GM19463 (cell line): ENCODE data around the gene TSFM.
A peak's percentile ranks its signal among the peaks of the same experiment; 100 is the strongest.

ENCODE experiments used
- ATAC-seq: cut with Tn5 transposase; IDR thresholded peaks from one replicate; pipeline ENCODE4 v1.9.1; 2021; ENCODE audit warnings: mild to moderate bottlenecking, moderate library complexity; ENCODE audit not compliant: unreplicated experiment

Gene TSFM

DNA sequence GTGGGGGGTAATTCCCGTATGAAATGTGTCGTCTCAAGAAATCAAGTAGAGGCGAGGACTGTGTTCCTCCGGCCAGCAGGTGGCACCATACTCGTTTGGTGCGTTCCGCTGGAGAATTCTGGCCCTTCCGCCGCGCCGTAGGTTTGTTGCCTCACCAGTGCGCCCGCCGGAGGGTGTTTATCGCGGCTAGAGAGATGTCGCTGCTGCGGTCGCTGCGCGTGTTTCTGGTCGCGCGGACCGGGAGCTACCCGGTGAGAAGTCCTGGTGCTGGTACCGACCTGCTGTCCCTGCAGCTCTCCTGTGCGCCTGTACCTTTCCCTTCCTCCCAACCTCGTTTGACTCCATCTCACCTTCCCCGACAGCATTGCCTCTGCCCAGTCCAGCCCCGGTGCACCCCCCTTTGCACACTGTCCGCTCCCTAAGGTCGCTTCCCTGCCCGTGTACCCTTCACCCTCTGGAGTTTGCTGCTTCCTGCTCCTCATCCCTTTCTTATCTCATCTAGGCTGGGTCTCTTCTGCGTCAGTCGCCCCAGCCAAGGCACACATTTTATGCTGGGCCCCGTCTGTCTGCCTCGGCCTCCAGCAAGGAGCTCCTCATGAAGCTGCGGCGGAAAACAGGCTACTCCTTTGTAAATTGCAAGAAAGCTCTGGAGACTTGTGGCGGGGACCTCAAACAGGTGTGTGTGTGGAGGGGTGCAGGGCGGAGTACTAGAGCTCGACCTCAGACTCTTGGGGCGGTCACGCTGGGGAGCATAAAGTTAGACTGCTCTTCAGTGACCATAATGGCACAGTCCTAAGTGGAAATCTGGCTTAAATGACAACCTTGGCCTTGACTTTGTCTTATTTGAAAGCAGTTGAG, at the start of gene TSFM:
Gene TSFM, plus strand, starts transcription at position 180 of the 858 bp plus-strand sequence. Its CDS starts 15 bp downstream, at position 195.
- peak; percentile 85 for ATAC-seq

DNA sequence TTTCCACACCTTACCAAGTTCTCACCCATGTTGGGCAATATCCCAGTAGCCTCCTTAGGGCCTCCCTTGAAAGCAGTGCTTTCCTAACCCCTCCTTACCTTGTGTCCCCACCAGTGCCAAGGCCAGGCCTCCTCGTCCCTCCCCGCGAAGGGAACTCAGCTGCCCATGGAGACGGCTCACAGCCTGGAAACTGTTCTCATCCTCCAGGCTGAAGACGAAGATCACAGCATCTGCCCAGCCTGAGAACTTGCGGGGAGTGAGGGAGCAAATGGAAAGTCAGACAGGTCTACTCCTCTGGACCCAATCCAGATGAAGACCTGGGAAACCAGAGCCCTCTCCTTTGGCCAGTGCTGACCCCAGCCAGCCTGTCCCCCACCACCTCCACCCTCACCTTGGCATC, 48.7 kb upstream of the TSFM start:
- no peak for ATAC-seq

DNA sequence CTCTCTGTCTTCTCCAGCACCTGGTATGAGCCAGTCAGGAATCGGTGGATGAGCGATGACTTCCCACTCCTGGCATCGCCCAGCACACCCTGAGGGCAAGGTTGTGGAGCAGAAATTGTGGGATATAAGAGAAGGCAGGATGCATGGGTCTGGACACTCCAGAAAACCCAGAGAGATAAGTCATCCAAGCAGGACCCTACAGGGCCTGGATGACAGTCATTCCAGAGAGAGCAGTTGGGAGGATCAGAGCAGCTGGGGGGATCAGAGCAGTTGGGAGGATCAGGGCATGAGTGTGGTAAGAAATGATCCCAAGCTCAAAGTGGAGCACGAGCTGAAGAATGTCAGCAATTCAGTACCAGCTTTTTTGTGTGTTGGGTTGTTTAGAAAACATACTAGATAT, 48.0 kb upstream of the TSFM start:
- no peak for ATAC-seq

DNA sequence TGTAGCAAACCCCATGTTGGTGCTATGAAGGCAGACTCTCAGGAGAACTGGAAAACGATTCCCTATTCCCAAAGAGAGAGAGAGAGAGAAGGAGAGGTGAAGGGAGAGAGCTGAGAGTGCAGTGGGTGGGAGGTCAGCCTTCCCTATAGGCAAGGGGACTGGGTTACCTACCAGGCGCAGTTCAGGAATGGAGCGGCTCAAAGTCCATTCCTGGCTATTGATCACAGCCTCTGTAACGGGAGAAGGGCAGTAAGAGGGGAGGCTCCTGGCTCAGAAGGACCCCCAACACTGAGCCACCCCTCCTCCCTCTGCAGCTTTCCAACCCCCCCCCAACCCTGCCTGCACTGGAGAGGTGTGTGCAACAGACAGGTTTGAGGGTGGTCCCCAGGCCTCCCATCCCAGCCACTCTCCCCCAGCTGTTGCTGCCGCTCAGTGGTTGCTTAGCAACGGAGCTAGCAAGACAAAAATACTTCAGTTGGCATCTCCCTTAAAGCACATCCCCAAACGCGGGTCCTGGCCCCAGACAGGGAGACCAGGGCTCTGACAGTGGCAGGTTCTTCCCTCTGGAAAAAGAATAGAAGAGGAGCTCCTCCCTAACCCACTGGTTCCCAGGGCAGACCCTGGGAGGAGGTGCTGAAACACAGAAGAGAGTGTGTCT, 47.3 kb upstream of the TSFM start:
- no peak for ATAC-seq

DNA sequence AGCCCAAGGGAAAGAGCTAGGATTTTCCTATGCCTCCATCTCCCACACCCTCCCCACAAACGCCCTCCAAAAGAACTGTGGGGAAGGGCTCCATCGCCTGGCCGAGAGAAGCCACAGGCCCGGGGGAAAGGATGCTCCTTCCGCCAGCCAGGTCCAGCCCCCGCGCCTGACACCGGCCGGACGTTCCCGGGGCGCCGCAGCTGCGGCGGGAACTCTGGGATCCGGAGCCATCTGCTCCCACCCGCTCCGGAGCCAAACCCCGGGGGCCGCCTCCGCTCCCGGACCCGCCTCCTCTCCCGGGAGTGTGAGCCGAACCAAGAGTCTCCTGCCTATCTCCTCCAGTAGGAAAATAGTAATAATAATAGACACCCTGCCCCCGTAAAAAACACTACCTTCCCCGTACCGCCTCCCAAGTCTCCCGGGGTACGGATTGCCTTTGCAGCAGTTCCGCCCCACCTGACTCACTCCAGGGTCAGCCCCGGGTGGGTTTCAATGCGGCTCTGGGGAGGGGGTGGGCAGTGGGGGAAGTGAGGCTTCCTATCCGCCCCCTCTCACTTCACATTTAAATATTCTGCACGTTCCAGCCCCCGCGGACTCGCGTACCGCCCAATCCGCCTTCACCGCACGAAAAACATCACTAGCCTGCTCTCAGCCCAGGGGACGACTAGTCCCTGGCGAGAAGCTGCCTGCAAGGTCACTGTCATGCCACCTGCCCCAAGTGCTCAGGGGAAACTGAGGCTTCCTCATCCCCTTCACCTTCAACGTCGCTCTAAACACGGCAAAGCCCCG, 46.4 kb upstream of the TSFM start:
- no peak for ATAC-seq

DNA sequence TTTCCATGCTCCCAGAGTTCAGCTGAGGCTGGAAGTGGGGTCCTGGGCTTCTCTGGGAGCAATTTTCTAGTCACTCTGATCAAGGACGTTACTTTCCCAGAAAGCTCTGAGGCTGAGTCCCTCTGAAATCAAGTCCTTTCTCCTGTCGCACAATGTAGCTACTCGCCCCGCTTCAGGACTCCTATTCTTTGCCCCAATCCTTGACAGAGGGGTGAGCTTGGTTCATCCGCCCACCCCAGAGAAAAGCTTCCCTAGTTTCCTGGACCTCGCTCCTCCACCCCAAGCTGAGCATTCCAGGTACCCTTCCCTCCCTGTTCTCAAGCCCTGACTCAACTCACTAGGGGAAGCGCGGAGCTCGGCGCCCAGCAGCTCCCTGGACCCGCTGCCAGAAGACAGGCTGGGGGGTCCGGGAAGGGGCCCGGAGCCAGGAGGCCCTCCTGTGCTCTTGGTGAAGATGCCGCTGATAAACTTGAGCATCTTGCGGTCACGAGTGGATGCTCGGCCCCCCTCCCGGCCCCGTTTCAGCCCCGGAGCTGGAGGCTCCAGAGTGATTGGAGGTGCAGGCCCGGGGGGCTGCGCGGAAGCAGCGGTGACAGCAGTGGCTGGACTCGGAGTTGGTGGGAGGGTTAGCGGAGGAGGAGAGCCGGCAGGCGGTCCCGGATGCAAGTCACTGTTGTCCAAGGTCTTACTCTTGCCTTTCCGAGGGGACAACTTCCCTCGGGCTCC, 45.7 kb upstream of the TSFM start:
- ATAC-seq: no peak

DNA sequence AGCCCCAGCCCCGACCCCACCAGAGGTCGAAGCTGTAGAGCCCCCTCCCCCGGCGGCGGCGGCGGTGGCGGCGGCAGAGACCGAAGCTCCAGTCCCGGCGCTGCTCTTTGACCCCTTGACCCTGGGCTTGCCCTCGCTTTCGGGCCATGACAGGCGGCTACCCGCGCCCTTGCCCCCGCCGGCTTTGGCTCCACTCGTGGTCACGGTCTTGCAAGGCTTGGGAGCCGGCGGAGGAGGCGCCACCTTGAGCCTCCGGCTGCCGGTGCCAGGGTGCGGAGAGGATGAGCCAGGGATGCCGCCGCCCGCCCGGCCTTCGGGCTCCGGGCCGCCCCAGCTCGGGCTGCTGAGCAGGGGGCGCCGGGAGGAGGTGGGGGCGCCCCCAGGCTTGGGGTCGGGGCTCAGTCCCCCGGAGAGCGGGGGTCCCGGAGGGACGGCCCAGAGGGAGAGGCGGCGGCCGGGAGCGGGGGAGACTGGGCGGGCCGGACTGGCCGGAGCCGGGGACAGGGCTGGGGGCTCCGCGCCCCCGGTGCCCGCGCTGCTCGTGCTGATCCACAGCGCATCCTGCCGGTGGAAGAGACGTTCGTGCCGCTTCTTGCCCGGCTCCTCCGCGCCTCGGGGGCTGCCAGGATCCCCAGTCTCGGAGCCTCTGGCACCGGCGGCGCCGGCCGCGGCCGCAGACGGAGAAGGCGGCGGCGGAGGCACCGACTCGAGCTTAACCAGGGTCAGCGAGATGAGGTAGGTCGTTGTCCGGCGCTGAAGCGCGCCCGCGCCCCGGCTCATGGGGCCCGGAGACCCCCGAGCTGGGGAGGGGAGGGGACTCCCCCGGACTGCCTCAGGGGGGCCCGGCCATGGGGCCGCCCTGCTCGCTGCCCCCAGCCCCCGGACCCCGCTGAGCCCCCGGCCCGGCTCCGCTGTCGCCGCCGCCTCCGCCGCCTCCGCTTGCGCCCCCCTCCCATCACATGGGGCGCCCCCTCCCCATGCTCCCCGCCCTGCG, 44.8 kb upstream of the TSFM start:
- no peak for ATAC-seq

DNA sequence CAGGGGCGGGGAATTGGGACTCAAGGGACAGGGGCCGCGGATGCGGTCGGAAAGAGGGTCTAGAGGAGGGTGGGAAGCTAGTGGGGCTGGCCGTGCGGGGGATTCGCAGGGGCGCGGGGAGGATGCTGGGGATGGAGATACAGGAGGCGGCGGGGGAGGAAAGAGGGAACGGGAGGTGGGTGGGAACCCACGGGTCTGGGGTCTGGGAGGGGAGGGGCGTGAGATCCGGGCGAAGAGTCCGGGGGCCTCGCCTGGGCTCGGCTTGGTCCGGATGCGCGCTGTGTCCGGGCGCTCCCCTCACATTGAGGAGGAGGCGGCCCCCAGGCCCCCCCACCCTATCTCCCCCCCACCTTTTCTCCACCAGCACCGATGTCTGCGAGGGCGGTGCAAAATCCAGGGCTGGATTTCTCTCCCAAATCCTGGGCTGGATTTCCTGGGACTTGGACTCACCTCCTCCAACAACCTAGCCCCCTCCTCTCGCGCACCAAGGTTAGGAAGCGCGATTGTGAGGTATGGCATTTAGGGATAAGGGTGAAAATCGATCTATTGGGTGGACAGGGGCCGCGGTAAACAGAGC, 43.8 kb upstream of the TSFM start, which contains the start of gene AGAP2:
Gene AGAP2, minus strand, starts transcription at position 82 of the 577 bp plus-strand sequence. CDS start 496 bp downstream, outside the sequence.
- no peak for ATAC-seq

DNA sequence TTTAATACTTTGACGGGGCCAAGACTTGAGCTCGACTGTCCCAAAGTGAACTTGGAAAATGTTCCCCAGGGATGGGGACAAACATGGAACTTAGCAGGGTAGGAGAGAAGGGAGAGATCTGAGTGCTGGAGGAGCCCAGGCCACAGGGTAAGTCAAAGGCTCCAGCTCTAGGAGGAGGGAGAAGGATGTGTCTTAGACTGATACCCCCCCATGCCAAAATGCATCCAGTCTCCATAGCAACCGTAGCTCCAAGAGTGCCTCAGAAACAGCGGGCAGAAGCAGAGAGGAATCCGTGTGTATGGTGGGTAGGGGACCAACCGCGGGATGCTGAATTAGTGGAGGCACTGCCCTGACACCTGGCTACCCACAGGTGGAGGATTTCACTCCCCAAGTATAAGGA, 43.2 kb upstream of the TSFM start:
- ATAC-seq: no peak

DNA sequence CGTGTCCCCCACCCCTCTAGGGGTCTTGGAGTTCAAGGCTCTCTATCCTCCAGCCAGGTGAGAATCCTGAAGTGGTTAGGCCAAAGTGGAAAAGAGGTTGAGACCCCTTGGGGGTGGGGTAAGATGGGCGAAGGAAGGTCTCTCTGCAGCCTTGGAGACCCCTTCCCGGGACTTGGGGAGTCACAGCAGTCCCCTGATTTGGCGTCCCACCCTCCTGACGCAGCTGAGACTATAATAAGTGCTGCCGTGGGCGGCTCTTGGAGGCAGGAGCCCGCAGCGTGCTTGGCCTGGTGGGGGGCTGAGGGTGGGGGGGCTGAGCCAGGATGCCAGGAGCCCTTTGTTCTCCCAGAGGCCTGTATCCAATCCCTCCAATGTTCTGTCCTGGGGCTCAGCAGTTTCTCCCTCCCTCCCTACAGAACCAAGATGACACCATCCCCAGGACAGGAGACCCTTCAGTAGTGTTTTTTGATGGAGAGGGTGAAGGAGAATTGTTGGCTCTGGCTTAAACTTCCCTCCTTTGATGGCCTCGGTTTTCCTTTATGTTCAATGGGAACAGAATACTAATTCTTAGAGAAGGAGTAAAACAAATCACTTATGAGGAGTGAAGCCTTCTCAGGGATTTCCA, 42.6 kb upstream of the TSFM start:
- no peak for ATAC-seq

DNA sequence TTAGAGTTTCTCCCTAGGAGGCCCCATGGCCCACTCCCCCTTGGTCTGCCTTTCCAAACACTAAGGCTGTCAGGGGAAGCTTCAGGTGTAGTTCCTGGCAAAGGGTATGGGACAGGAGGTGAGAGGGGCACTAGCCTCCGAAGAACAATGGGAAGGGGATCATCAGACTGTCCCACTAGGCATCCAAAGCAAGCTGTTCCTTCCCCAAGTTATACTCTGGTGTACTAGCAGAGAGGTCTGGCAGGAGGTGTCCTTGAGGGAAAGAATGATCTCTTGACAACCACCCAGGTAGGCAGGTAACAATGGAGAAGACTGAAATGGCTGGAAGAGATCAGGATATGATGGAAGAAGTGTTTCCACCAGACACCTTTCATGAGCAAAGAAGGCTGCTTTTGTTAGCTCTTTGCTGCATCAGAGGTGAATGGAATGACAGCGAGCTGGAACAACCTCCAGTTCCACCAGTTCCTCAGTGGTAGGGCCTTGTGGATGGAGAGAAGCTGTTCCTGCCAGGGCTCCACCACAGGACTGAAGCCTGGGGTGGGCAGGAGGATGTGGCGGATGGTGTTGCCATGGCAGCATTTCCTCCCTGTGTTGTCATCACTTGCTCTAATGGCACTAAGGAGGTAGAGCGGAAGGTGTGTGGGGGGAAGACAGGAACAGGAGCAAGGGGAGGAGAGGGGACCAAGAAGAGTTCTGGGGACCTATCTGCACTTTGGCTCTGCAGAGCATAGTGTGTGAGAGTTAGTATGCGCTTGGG, 41.8 kb upstream of the TSFM start:
- ATAC-seq: peak; percentile 39

DNA sequence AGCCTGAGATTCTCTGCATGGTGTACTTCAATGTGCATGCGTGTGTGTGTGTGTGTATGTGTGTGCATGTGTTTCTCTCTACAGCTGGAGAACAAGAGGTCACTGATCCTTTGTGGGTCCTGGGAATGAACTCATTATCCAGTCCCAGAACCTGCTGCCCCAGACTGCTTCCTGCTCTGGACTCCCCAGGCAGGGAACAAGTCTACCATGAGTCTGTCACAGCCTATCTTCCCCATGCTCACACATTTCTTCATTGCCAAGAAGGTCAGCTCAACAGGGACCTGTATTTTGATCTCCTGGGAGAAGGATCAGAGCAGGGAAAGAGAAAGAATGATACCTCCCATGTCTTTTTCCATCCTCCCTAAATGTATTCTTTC, 41.2 kb upstream of the TSFM start:
- no peak for ATAC-seq

DNA sequence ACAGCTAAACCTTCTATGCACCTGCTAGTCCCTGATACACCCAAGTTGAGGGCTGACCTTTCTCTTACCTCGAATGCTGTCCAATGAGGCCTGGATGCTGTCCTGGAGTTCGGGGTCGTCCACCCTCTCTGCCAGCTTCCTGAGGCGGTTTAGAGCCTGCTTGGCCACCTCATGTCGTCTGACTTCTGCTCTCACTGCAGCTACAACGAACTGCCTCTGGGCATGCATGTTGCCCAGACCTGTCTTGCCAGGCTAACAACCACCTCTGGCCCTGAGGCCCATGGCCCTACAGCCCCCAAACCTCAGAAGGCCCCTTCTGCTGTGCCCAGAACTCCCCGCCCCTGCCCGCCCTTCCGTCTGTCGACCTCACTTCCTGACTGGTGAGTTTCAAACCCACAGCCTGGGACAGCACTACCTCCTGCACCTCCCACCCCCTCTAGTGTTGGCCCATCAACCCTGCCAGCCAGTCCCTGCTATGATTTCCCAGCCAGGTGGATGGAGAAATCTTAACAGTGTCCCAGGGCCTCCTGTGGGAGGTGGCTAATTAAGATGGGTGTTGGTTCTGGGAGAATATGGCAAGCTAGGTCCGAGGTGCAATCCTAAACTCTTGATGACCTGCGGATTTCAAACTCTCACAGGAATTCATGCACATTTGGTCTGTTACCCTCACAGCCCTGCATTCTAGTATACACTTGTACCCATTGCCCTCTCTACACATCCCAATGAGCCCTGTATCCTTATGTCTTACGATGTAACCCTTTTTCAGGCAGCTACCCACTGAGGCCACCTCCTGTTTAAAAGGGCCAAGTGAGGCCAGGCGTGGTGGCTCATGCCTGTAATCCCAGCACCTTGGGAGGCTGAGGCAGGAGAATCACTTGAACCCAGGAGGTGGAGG, 40.5 kb upstream of the TSFM start:
- peak; percentile 50 for ATAC-seq

DNA sequence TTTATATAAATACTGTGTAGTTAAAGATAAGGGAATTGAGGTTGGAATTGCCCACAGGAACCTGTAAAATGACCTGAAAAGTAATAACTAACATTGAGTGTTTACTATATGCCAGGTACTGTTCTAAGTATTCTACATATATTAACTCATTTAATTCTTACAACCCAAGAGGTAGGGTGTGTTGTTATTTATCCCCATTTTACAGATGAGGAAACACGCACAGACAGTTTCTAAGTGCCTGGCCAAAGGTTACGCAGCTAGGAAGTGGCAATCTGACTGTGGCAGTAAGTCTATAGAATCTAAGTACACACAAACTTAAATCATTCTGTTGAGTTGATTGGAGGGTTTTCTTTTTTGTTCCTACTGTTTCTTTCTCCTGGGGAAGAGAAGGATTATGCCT, 38.8 kb upstream of the TSFM start:
- ATAC-seq: no peak

DNA sequence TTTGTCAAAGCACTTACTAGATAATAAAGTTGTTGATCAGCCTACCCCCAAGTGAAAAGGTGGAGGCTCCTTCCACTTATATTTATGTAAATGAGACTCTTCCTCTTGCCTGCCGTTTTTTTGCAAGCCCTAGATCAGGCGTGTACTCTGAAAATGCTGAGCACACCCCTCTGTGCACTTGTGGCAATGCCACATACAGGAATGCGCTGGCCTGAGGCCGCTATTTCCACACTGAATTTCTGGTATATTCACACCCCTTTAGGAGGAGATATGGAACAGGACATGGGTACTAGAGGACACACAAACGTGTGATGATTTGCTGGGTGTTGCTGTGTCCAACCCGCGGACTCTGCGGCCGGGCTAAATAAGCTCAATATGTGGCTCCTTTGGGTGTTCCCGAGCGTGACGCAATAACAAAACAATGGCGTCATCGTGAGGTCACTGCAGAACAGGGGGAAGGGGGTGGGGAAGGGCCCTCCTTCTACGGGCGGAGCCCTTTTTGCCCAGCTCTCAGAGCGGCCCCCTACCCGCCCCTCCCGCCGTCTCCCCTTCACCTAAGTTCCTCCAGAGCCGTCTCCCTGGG, 38.3 kb upstream of the TSFM start:
- peak; percentile 32 for ATAC-seq

DNA sequence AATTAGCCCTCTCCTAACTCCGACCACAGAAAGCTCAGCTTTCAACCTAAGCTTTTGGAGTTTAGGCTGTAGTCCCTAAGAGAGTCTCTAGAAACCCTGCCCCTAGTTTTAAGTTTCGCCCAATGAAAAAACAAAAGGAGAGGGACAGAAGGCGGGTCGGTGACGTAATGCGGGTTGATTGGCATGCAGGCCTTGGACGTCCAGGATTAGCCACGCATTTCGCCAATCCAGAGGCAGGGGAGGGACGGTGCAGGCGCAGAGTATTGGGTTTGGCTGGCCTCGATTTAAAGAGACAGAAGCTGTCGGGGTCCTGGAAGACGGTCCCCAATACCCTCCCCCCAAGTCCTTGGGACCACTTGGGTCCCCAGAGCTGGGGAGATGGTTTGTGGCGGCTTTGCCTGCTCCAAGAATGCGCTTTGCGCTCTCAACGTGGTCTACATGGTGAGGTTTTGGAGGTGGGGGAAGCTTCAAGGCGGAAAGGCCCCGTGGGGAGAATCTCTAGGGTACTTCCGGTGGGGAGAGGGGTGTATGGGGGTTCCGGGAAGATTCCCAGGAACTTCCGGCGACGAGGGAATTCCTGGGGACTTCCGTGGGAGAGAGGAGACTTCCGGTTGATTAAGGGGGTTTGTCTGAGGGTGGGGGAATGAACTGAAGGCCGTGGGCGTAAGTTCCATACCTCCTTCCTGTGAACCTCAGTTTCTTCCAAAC, 37.7 kb upstream of the TSFM start, which contains the start of gene TSPAN31:
Gene TSPAN31, plus strand, starts transcription at position 263 of the 708 bp plus-strand sequence. Its CDS starts 116 bp downstream, at position 379.
- ATAC-seq: peak; percentile 82
